ENCODE measurements around the gene TTC32.

GRCh38 chr2:19868224-19868623 is 33.6 kb downstream of the TTC32 start:
- no peak for TF ChIP-seq CTCF (IDR thresholded peaks at IDR 0.05)
- TF ChIP-seq POLR2A (IDR thresholded peaks at IDR 0.05): no peak
